Measurements from ENCODE around the gene DEAF1. TPM values are rescaled to one million over a fixed set of nuclear protein-coding genes. Genes with fewer than 3 reads are reported as not detected.

Gene DEAF1
- total and polyA plus RNA-seq, 2 of the 13 experiments (the other 11 are each of a cell fraction or from before 2014, with no cell fraction given): 22.3 to 29.6 TPM

DNA sequence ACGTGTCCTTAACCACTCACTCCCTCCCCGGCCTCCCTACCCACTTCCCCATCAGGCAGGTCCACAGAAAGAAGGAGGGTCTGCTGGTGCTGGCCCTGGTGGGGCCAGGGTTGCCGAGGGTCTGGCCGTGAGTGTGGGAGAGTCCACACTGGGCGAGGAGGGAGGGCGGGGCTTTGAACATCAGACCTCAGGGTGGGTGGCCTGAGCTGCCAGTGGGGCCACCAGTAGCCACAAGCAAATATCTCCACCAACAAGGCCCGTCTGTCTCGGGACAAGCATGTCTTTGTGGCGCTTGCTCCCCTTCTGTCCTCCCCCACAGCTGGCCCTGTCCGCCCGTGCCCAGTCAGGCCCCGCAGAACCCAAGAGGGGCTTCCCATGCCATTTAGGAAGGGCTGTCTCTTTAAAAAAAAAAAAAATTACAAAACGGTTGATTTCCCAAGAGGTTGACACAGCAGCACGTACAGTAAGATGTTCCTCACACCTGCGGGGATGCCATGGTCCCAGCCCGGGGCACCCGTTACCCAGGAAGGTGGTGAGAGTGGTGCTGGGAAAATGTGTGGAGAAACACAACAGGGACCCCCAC, 34.6 kb upstream of the DEAF1 start (continued):
- TF ChIP-seq ZNF225 (CRISPR knock-in tag; IDR thresholded peaks at IDR 0.05) (no peak), BHLHE40 (IDR thresholded peaks at IDR 0.05; ENCODE audit: low read length) (peak; percentile 52; the same call in 1 of the 2 replicates), ZNF446 (CRISPR knock-in tag; IDR thresholded peaks at IDR 0.05) (no peak), ELF3 (CRISPR knock-in tag; IDR thresholded peaks at IDR 0.05) (no peak), SMAD3 (CRISPR knock-in tag; IDR thresholded peaks at IDR 0.05) (0 out of 2 replicates have a peak, but pooled peaks have one; percentile 25), ZNF773 (CRISPR knock-in tag; IDR thresholded peaks at IDR 0.05; ENCODE audit: borderline replicate concordance) (no peak), U2AF1 (optimal IDR thresholded peaks at IDR 0.05; ENCODE audit: low read depth, low read length) (no peak), FOXJ3 (CRISPR knock-in tag; IDR thresholded peaks at IDR 0.05; ENCODE audit: borderline replicate concordance) (peak; percentile 25; the same call in 1 of the 2 replicates), SIX1 (CRISPR knock-in tag; IDR thresholded peaks at IDR 0.05; ENCODE audit: borderline replicate concordance) (no peak), NAIF1 (CRISPR knock-in tag; IDR thresholded peaks at IDR 0.05; ENCODE audit: borderline replicate concordance) (no peak), TP53 (CRISPR knock-in tag; conservative IDR thresholded peaks at IDR 0.05) (no peak), ZBTB3 (CRISPR knock-in tag; IDR thresholded peaks at IDR 0.05; ENCODE audit: borderline replicate concordance, low read depth) (no peak), ZNF124 (CRISPR knock-in tag; IDR thresholded peaks at IDR 0.05) (no peak), ZNF782 (CRISPR knock-in tag; IDR thresholded peaks at IDR 0.05; ENCODE audit: borderline replicate concordance) (no peak), SRSF1 (optimal IDR thresholded peaks at IDR 0.05; ENCODE audit: low read depth, low read length) (peak; percentile 89), NCOA1 (CRISPR knock-in tag; IDR thresholded peaks at IDR 0.05) (no peak), ZNF282 (IDR thresholded peaks at IDR 0.05; ENCODE audit: partially characterized antibody) (no peak)
- TF ChIP-seq, protein P1, sequence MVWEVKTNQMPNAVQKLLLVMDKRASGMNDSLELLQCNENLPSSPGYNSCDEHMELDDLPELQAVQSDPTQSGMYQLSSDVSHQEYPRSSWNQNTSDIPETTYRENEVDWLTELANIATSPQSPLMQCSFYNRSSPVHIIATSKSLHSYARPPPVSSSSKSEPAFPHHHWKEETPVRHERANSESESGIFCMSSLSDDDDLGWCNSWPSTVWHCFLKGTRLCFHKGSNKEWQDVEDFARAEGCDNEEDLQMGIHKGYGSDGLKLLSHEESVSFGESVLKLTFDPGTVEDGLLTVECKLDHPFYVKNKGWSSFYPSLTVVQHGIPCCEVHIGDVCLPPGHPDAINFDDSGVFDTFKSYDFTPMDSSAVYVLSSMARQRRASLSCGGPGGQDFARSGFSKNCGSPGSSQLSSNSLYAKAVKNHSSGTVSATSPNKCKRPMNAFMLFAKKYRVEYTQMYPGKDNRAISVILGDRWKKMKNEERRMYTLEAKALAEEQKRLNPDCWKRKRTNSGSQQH (CRISPR knock-in tag; IDR thresholded peaks at IDR 0.05; ENCODE audit: low read depth): no peak
- TF ChIP-seq, protein P2, sequence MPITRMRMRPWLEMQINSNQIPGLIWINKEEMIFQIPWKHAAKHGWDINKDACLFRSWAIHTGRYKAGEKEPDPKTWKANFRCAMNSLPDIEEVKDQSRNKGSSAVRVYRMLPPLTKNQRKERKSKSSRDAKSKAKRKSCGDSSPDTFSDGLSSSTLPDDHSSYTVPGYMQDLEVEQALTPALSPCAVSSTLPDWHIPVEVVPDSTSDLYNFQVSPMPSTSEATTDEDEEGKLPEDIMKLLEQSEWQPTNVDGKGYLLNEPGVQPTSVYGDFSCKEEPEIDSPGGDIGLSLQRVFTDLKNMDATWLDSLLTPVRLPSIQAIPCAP (CRISPR knock-in tag; IDR thresholded peaks at IDR 0.05; ENCODE audit: low read depth): no peak
- TF ChIP-seq, protein P3, sequence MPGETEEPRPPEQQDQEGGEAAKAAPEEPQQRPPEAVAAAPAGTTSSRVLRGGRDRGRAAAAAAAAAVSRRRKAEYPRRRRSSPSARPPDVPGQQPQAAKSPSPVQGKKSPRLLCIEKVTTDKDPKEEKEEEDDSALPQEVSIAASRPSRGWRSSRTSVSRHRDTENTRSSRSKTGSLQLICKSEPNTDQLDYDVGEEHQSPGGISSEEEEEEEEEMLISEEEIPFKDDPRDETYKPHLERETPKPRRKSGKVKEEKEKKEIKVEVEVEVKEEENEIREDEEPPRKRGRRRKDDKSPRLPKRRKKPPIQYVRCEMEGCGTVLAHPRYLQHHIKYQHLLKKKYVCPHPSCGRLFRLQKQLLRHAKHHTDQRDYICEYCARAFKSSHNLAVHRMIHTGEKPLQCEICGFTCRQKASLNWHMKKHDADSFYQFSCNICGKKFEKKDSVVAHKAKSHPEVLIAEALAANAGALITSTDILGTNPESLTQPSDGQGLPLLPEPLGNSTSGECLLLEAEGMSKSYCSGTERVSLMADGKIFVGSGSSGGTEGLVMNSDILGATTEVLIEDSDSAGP (CRISPR knock-in tag; IDR thresholded peaks at IDR 0.05; ENCODE audit: borderline replicate concordance): peak; percentile 99
- TF ChIP-seq, protein P4, sequence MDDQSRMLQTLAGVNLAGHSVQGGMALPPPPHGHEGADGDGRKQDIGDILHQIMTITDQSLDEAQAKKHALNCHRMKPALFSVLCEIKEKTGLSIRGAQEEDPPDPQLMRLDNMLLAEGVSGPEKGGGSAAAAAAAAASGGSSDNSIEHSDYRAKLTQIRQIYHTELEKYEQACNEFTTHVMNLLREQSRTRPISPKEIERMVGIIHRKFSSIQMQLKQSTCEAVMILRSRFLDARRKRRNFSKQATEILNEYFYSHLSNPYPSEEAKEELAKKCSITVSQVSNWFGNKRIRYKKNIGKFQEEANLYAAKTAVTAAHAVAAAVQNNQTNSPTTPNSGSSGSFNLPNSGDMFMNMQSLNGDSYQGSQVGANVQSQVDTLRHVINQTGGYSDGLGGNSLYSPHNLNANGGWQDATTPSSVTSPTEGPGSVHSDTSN (CRISPR knock-in tag; IDR thresholded peaks at IDR 0.05; ENCODE audit: borderline replicate concordance): no peak
- TF ChIP-seq, protein P5, sequence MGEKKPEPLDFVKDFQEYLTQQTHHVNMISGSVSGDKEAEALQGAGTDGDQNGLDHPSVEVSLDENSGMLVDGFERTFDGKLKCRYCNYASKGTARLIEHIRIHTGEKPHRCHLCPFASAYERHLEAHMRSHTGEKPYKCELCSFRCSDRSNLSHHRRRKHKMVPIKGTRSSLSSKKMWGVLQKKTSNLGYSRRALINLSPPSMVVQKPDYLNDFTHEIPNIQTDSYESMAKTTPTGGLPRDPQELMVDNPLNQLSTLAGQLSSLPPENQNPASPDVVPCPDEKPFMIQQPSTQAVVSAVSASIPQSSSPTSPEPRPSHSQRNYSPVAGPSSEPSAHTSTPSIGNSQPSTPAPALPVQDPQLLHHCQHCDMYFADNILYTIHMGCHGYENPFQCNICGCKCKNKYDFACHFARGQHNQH (CRISPR knock-in tag; IDR thresholded peaks at IDR 0.05): no peak
